H1 (cell line): ENCODE measurements around the gene LNPEP. TPM values are rescaled to one million over a fixed set of nuclear protein-coding genes. Genes with fewer than 3 reads are reported as not detected.

ENCODE experiments used
- CEBPB ChIP-seq: IDR thresholded peaks from 2 replicates; pipeline ENCODE4 v1.6.1; 2012; ENCODE audit warnings: low read depth, low read length
- CHD1 ChIP-seq: IDR thresholded peaks from 2 replicates; pipeline ENCODE4 v1.6.1; 2012; ENCODE audit warnings: low read depth, low read length, improper control_type of control experiment
- GABPA ChIP-seq: IDR thresholded peaks from 2 replicates; pipeline ENCODE4 v1.6.1; 2011; ENCODE audit warnings: mild to moderate bottlenecking, low read length, moderate library complexity, borderline replicate concordance; ENCODE audit not compliant: insufficient read depth
- KDM5A ChIP-seq: fragments of 200-600 bp; IDR thresholded peaks from 2 replicates; pipeline ENCODE4 v1.7.1; 2012; ENCODE audit warnings: mild to moderate bottlenecking, low read length, inconsistent platforms, mixed read lengths
- RAD21 ChIP-seq, 2 experiments: IDR thresholded peaks in 1 of 2; conservative IDR thresholded peaks in 1 of 2; 2 replicates each; pipeline ENCODE4 v1.6.1; 2011; ENCODE audit warnings: low read depth in 2 of 2, low read length in 2 of 2, improper control_type of control experiment in 1 of 2, inconsistent platforms in 1 of 2, mild to moderate bottlenecking in 1 of 2, moderate library complexity in 1 of 2
- SIN3A ChIP-seq, 2 experiments: IDR thresholded peaks in 1 of 2; conservative IDR thresholded peaks in 1 of 2; 2 replicates each; pipeline ENCODE4 v1.6.1; 2011 to 2012; ENCODE audit warnings: low read length in 2 of 2, improper control_type of control experiment in 1 of 2, low read depth in 1 of 2, mild to moderate bottlenecking in 1 of 2
- polyA plus RNA-seq, 7 experiments: library from polyadenylated mRNA; depleted of rRNA in 3 of 7; stranded (reverse) in 5 of 7; unstranded in 2 of 7; fragments of >200 nt in 5 of 7; fragments of 200-250 nt in 2 of 7; gene quantifications; 1 replicate in 5 of 7; 2 replicates in 1 of 7; 4 replicates in 1 of 7; pipeline versions ENCODE4 v1.2.1 to v1.2.3, GENCODE V29; 2011 to 2013; ENCODE audit warnings: missing spikeins in 2 of 7, mixed read lengths in 2 of 7
- total RNA-seq: library from RNA; stranded (reverse); fragmentation: NEBNext Ultra II Directional; extraction: Animal tissue kit (Norgen Biotek cat#: 25700); gene quantifications from 2 replicates; pipeline ENCODE4 v1.2.1, GENCODE V29; 2021

LNPEP gene
- total and polyA plus RNA-seq, 2 of the 8 experiments (the other 6 are each of a cell fraction or from before 2014, with no cell fraction given) = 1.8 to 4.5 TPM

DNA sequence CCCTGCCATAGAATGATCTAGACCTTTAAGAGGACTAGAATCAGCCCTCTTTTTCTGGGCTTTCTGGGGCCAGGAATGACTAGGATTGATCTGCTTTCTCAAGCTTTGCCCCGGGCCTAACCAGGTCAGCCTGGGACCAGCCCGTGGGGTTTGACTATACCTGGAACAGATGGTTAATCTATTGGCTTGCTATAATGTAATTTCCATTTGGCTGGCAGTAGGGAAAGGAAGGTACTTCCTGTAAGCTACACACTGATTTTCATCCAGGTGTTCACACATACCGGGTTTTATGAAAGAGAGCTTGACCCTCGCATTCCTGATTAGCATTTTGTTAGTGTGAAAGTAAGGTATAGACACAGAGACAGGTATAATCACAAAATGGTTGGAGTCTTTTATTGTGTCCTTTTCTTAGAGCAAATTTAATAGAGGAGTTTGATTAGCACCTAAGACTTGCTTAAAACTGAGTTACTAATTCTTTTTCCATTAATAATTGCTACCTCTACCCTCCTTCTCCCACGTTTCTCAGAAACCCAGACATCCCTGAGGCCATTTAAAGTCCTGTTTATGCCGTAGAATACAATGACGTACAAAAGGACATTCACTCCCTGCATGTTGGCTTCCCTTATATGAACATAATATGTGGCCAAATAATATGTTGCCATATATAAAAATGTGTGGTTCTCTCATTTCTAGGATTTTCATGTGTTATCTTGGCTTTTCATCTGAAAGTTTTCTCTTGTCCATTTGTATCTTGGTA, 17.3 kb downstream of the LNPEP start (continued):
- TF ChIP-seq CEBPB = no peak
- no peak for TF ChIP-seq RAD21 (IDR thresholded peaks at IDR 0.05 in 1 of 2, conservative IDR thresholded peaks at IDR 0.05 in 1 of 2; ENCODE audit: low read depth in 2 of 2, low read length in 2 of 2)
- TF ChIP-seq KDM5A = no peak
- TF ChIP-seq CHD1 = no peak
- no peak for TF ChIP-seq SIN3A (conservative IDR thresholded peaks at IDR 0.05 in 1 of 2, IDR thresholded peaks at IDR 0.05 in 1 of 2; ENCODE audit: low read depth in 1 of 2, low read length in 2 of 2)
- TF ChIP-seq GABPA = no peak
- TF ChIP-seq, all 59 proteins: peak for 0
